ENCODE data around the gene LIME1.

Gene LIME1

DNA sequence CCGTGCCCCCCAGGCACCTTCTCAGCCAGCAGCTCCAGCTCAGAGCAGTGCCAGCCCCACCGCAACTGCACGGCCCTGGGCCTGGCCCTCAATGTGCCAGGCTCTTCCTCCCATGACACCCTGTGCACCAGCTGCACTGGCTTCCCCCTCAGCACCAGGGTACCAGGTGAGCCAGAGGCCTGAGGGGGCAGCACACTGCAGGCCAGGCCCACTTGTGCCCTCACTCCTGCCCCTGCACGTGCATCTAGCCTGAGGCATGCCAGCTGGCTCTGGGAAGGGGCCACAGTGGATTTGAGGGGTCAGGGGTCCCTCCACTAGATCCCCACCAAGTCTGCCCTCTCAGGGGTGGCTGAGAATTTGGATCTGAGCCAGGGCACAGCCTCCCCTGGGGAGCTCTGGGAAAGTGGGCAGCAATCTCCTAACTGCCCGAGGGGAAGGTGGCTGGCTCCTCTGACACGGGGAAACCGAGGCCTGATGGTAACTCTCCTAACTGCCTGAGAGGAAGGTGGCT, 39.1 kb upstream of the LIME1 start:
- no peak for DNase-seq

GRCh38 chr20:63697868-63698545, 38.5 kb upstream of the LIME1 start:
- DNase-seq, result no peak

GRCh38 chr20:63698739-63699465, 37.6 kb upstream of the LIME1 start:
- no peak for DNase-seq

DNA sequence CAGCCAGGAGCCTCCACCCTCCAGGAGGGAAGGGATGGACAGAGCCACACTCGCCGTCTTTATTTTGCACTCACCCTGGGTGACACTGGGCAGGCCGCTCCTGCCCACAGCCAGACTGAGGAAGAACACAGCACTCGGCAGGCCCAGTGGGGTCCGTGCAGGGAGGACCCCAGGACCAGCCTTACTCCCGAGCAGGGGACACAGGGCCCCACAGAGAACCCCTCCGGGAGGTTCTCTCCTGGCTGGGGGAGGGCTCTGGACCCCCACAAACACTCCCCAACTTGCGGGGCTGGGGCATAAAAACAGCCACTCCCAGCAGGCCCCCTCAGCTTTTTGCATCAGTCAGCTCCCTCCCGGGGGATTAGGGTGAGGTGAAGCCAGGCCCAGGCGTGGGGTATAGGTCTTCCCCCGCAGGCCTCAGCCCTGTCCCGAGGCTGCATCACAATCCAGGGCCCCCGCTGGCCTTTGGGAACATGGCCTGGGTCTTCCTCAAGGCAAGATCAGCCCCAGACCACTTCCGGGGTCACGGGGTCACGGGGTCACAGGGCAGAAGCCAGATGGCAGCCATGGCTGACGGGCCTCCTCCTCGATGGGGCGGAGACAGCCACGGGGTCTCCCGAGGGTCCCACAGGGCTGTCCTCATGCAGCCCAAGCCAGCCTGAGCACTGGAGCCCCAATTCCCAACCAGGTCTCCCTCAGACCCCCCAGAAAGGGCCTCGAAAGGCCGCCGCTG, 36.8 kb upstream of the LIME1 start:
- no peak for DNase-seq

GRCh38 chr20:63700199-63701050, 36.0 kb upstream of the LIME1 start:
- no peak for DNase-seq

- no peak for DNase-seq
Measured at GRCh38 chr20:63701051-63701328, 35.5 kb upstream of the LIME1 start.

DNA sequence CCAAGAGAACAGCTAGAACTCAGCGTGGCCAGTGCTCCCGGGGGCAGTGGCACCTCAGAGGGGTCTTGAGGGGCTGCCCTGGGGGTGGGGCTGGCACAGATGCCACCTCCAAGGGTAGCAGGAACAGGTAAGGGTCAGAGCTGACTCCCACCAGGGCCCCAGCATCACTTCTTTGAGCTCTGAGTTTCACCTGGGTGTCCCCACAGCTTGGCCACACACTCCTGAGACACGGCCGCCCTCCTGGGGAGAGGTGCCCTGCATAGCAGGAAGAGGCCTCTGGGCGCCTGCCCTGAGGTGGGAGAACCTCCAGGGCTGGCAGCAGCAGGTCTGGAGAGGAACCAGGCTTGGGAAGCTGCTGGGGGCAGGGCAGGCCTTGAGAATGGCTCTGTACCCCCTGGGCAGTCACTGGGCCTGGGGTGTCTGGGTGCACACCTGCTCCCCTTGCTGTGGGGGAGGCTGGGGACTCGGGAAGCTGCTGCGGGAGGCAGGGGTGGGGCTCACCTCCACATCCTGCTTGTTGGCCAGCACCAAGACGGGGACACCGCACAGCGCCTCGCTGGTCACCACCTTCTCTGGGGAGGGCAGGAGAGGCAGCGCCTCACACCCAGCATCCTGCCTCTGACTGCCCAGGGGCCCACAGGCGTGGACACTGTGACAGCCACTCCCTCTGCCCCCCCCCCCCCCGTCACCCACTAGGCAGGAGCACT, 35.0 kb upstream of the LIME1 start:
- no peak for DNase-seq

DNA sequence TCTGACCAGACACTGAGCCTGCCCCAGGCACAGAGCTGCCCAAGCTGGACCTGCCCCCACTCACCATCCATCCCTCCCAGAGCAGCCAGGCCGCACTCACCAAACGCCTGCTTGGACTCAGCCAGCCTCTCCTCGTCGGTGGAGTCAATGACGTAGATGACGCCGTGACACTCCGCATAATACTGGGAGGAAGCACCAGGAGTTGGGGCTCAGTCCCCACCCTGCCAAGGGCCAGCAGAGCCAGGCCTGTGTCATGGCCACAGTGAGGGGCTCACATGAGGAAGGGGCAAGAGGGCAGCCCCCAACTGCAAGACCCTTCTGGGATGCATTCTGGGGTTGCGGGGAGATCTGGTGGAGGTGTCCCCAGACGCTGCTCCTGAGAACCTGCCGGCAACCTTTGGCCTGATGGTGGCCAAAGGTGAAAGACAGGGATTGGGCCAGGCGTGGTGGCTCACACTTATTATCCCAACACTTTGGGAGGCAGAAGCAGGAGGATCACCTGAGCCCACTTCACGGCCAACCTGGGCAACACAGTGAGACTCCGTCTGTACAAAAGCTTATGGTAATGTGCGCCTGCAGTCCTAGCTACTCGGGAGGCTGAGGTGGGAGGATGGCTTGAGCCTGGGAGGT, 34.3 kb upstream of the LIME1 start:
- no peak for DNase-seq

DNA sequence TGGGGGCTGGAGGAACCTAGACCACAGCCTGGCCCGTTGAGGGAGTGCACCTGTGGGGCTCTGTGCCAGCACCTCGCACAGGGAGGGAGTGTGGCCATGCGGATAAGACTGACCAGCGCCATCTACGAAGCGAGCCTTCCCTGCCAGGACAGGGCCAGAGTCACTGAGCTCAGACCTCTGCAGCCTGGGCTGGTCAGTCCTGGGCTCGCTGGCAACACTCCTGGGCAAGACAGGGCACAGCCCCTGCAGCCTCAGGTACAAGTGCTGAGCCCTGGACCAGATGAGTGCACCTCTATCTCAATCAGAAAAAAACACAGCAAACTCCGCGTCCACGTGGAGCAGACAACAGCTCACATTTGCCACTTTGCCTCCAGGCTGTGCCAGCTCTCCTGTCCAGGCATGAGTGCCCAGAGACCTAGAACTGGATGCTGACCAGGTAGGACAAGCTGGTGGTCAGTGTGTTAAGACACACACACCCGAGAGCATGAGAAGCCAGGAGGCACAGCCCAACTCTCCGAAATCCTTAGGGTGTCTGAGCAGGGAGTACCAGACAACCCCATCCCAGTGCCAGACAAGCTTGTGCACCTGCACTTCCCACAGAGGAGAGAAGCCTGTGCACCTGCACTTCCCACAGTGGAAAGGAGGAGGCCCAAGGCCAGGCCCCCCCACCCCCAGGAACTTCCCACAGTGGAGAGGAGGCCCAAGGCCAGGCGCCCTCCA, 33.6 kb upstream of the LIME1 start:
- no peak for DNase-seq

DNA sequence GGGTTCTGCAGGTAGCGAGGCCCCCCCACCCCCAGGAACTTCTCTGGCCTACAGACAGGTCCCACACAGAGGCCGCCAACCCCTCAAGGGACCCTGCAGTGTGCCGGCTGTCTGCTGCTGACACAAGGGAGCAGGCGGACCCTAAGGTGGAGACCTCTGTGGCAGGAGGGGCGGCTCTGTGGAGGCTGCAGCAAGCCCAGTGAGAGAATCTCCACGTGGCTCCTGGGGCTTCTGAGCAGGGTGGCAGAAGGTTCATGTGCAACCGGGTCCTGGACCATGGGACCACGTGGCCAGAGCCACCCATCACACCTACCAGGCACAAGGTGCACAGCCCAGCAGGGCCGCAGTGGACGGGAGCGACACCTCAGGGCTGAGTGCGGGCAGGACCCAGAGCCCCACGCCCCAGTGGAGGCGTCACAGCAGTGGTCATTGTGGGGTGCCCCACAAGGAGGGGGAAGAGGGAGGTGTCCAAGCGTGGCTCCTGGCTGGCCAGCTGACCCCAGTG, 32.9 kb upstream of the LIME1 start:
- DNase-seq, result no peak

GRCh38 chr20:63703976-63704748, 32.3 kb upstream of the LIME1 start:
- no peak for DNase-seq

DNA sequence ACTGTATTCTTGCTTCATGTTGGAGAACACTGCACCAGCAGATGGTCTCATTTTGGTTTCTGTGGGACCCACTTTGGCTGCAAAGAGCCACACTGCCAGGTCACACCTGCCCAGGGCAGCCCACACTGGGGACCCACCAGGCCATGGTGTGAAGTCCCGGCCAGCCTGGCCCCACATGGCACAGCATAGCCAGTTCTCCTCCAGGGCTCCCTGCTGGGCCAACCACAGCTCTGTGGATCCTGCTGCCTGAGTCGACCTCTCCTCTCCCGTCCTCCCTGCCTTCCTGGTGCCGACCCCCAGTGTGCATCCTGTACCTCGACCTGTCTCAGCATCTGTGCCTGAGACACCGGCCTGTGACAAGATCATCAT, 31.7 kb upstream of the LIME1 start:
- no peak for DNase-seq

GRCh38 chr20:63705232-63706026, 31.0 kb upstream of the LIME1 start:
- no peak for DNase-seq

DNA sequence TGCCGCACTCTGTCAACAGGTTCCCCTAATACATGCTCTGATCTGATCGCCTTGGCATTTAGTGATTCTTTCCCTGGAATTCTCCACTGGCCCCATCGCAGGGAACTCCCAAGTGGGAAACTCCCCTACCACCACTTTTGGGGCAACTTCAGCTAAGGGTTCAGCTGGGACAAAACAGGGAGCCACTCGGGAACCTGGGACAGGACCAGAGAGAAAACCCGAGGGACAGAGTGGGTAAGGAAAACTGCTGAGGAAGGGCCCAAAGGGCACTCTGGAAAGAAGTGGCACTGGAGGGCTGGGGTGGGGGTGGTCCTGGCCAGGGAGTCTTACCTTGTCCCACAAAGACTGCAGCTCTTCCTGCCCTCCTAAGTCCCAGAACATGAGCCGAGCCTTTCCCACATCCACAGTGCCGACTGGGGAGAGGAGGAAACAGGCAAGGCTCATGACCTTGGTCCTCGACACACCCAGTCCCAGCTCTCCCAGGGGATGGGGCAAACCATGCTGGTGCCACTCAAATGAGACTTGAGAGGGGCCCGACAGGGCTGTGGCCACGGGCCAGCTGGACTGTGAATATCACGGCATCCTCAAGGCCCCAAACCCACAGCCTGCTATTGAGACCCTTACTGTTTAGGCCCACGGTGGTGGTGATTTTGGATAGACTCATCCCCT, 30.3 kb upstream of the LIME1 start:
- no peak for DNase-seq

DNA sequence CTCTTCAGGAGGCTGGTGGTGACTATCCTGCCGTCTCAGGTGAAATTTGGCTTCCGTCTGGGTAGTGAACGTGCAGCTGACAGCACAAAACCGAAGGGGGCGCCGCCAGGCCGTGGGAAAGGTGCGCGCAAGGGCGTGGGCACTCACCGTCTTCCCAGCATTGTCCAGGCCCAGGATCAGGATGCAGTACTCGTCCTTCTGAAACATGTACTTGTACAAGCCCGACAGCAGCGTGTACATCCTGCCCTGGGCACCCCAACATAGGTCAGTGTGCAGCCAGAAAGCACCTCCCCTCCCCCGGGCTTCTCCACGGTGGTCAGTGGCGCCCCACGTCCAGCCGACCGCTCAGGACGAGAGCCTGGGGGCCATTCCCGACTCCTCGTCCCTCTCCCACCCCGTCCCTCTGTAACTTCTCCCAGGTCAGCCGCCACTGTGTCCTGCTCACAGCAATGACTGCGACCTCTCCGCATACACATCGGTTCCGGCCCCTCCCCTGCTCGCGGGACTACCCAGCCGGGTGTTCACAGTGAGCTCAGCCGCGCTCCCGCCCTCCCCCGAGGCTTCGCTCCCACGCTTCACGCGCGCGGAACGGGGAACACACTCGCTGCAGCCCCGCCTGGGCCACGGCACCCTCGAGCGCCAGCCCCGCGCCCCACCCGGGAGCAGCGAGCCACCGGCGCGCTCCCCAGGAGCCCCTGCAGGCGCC, 29.5 kb upstream of the LIME1 start:
- no peak for DNase-seq

- DNase-seq, result peak; percentile 20
Measured at GRCh38 chr20:63707558-63708300, 28.7 kb upstream of the LIME1 start, which contains the start of the genes ARFRP1 and ZGPAT. ARFRP1 (minus strand) TSS chr20:63707976; CDS start chr20:63707091, 885 bp downstream. ZGPAT (plus strand) TSS chr20:63708039; CDS start chr20:63708581, 542 bp downstream.
